Stomach (tissue), 4 donors: Measurements from ENCODE around the gene OTOL1.

Source experiments
- CTCF ChIP-seq, 7 experiments: fragments of 450-650 bp in 4 of 7; fragments of 200-600 bp in 3 of 7; sonication (generic) in 3 of 7; IDR thresholded peaks; one replicate each; pipeline ENCODE4 v1.5.1; 2016 to 2019; ENCODE audit warnings: antibody characterized with exemption in 7 of 7, control low read depth in 2 of 7, mild to moderate bottlenecking in 1 of 7
- POLR2A ChIP-seq, 4 donors: fragments of 450-650 bp; IDR thresholded peaks; one replicate each; pipeline ENCODE4 v1.6.1; 2016; ENCODE audit warnings: antibody characterized with exemption in 4 of 4, control low read depth in 2 of 4, mild to moderate bottlenecking in 1 of 4, moderate library complexity in 1 of 4
- POLR2AphosphoS5 ChIP-seq, 3 donors: sonication (generic); formaldehyde crosslinking; IDR thresholded peaks; one replicate each; pipeline ENCODE4 v1.6.1; 2016; ENCODE audit warnings: antibody characterized with exemption in 3 of 3

DNA sequence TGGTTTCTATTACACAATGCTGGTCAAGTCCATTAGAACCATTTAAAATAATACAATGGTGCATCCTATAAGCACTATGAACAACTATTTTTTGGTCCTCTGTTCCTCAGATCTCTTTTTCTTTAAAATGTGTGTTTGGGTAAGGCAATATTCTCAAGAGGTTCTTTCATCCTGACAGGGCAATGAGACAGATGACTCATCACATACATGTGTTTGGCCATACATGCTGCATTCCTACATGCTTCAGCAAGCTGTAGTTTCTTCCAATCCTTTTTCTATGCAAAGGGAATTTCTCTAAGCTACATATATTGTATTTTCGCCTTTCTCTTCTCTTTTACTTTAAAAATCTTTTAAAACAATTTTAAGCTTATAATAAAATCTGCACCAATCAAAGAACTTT, 52.7 kb downstream of the OTOL1 start:
- TF ChIP-seq CTCF (IDR thresholded peaks at IDR 0.05) = no peak
- TF ChIP-seq POLR2A (IDR thresholded peaks at IDR 0.05) = no peak
- no peak for TF ChIP-seq POLR2AphosphoS5 (IDR thresholded peaks at IDR 0.05)
